SU-DHL-6 (cell line): ENCODE data around the gene RALY.

Experiments
- CTCF ChIP-seq: fragments of 200-600 bp; sonication (generic); IDR thresholded peaks from one replicate; pipeline ENCODE4 v1.5.1; 2017; ENCODE audit warnings: antibody characterized with exemption, mild to moderate bottlenecking, low read length, moderate library complexity; ENCODE audit not compliant: insufficient read depth, poor library complexity, severe bottlenecking
- EZH2phosphoT487 ChIP-seq: fragments of 200-600 bp; sonication (generic), shearing (Covaris generic); conservative IDR thresholded peaks from 2 replicates; pipeline ENCODE4 v1.6.1; 2018; ENCODE audit warnings: mild to moderate bottlenecking, antibody characterized with exemption, low read length, moderate library complexity, mixed read lengths

DNA sequence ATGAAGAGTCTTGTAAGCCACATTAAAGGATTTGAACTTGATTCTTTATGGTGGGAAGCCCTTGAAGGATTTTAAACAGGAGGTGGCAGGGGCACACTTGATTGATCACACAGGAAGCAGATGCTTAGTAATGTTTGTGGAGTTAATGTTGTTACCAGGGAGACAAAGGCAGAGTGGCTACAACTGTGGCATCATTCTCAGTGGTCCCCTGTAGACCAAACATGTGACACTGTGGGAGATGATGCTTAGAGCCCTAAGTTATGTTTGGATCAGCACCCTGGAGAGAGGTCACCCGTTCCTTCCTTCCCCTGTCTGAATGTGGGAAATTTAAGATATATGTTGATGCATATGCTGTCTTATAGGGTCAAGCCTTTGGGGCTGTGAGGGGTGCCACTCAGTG is 65.1 kb downstream of the RALY start:
- no peak for TF ChIP-seq CTCF
- no peak for TF ChIP-seq EZH2phosphoT487
